ENCODE measurements around the gene DOP1A. TPM values are rescaled to one million over a fixed set of nuclear protein-coding genes. Genes with fewer than 3 reads are reported as not detected.

Gene DOP1A
- 18.3 and 22.8 TPM in 2 replicates for total RNA-seq

GRCh38 chr6:83067448-83068439, at the start of gene DOP1A:
TSS of gene DOP1A (plus strand) at chr6:83067671. CDS start at chr6:83096978, 29,307 bp downstream.

GRCh38 chr6:83065511-83066192, 1.8 kb upstream of the DOP1A start, which contains the start of gene UBE3D:
TSS of gene UBE3D (minus strand) at chr6:83065841. CDS start at chr6:83065718, 123 bp downstream.

GRCh38 chr6:83192871-83193746, 125.6 kb downstream of the DOP1A start, which contains the start of the genes PGM3 and RWDD2A:
TSS of gene PGM3 (minus strand) at chr6:83193265. CDS start at chr6:83191012, 2,253 bp downstream.
TSS of gene RWDD2A (plus strand) at chr6:83193357. CDS start at chr6:83194452, 1,095 bp downstream.

Other genes with a start within 250 kb of the DOP1A start
- 3.6 and 4.4 TPM in 2 replicates for gene UBE3D, start 1.8 kb upstream of the DOP1A start, total RNA-seq
- gene PGM3, start 125.6 kb downstream of the DOP1A start, total RNA-seq, result 84.5 and 91.1 TPM in 2 replicates
- 3.0 and 3.8 TPM in 2 replicates for gene RWDD2A, start 125.7 kb downstream of the DOP1A start, total RNA-seq

All from bronchial smooth muscle cell (primary cell).